Prostate gland (tissue), 2 donors: ENCODE measurements around the gene MYL12A.

ENCODE experiments used
- CTCF ChIP-seq, 4 experiments: fragments of 200-600 bp in 2 of 4; fragments of 450-650 bp in 2 of 4; sonication (generic) in 2 of 4; IDR thresholded peaks; 1 replicate in 3 of 4; 2 replicates in 1 of 4; pipeline ENCODE4 v1.5.1; 2016 to 2019; ENCODE audit warnings: antibody characterized with exemption in 4 of 4, mild to moderate bottlenecking in 2 of 4, moderate library complexity in 2 of 4
- POLR2A ChIP-seq: fragments of 450-650 bp; IDR thresholded peaks from one replicate; pipeline ENCODE4 v1.6.1; 2016; ENCODE audit warnings: antibody characterized with exemption, mild to moderate bottlenecking
- POLR2AphosphoS5 ChIP-seq: sonication (generic); formaldehyde crosslinking; IDR thresholded peaks from one replicate; pipeline ENCODE4 v1.6.1; 2017; ENCODE audit warnings: antibody characterized with exemption

GRCh38 chr18:3213300-3214059, 34.1 kb upstream of the MYL12A start:
- no peak for TF ChIP-seq CTCF (IDR thresholded peaks at IDR 0.05)
- TF ChIP-seq POLR2A = no peak
- no peak for TF ChIP-seq POLR2AphosphoS5
